ENCODE data around the gene SLC22A15.
"Not testable (repeated sequence)": the region's sequence is repeated elsewhere in the genome, so short reads cannot be mapped to it uniquely, and the experiment has no call there.

SLC22A15 gene

DNA sequence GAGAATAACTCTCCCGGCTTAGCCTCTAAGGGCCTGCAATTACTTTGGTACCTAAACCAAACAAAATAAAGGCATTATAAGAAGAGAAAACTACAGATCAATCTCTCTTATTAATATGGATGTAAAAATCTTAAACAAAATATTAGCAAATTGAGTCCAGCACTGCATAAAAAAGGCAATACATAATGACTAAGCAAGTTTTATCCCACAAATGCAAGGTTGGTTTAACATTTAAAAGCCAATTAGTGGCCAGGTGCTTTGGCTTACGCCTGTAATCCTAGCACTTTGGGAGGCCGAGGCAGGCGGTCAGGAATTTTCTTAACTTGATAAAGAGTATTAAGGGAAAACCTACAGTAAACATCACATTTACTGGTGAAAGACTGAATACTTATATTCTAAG lies 67.8 kb downstream of the SLC22A15 start:
- no peak for DNase-seq

- DNase-seq = not testable (repeated sequence)
Measured at GRCh38 chr1:116046933-116047332, 70.6 kb downstream of the SLC22A15 start.

DNA sequence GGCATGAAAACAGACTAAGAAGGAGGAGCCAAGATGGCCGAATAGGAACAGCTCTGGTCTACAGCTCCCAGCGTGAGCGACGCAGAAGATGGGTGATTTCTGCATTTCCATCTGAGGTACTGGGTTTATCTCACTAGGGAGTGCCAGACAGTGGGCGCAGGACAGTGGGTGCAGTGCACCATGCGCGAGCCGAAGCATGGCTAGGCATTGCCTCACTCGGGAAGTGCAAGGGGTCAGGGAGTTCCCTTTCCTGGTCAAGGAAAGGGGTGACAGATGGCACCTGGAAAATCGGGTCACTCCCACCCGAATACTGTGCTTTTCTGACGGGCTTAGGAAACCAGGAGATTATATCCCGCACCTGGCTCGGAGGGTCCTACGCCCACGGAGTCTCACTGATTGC lies 75.6 kb downstream of the SLC22A15 start:
- not testable (repeated sequence) for DNase-seq

GRCh38 chr1:116062201-116062600 lies 85.9 kb downstream of the SLC22A15 start:
- DNase-seq = no peak

GRCh38 chr1:116064616-116065015 lies 88.3 kb downstream of the SLC22A15 start:
- DNase-seq = no peak

GRCh38 chr1:116066868-116067565 lies 90.7 kb downstream of the SLC22A15 start:
- no peak for DNase-seq

- no peak for DNase-seq
Measured at GRCh38 chr1:116067566-116067890, 91.2 kb downstream of the SLC22A15 start.

DNA sequence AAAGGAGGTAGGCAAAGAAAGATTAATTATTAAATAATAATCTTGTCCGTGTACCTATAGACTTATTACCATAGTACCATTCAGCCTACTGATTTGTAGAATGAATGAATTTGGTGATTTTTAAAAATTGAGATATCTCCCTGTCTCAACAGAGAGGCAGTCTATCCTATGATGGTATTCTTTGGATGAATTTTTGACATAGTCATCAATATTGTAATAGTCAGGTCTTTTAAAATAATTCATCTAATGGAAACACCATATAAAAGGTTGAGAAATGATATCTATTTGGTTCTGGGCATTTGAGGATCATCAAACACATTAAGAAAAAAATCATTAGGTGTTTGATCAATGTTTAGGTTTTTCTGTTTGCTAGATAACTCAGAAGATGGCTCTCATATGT lies 99.3 kb downstream of the SLC22A15 start:
- no peak for DNase-seq

GRCh38 chr1:116075990-116076389 lies 99.7 kb downstream of the SLC22A15 start:
- no peak for DNase-seq

DNA sequence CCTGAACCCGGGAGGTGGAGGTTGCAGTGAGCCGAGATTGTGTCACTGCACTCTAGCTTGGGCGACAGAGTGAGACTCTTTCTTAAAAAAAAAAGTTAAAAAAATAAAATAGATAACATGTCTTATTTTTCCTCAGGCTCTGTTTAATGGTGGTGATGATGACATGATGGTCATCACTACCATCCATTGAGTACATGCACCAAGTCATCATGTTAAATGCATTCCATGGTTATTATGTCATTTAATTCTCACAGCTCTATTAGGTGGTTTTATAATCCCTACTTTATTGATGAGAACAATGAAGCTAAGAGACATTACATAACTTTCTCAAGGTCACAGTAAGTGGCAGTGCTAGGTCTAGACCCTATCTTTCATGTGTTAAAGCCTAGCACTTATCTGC lies 100.5 kb downstream of the SLC22A15 start:
- DNase-seq = no peak

- no peak for DNase-seq
Measured at GRCh38 chr1:116078699-116079223, 102.4 kb downstream of the SLC22A15 start.

DNA sequence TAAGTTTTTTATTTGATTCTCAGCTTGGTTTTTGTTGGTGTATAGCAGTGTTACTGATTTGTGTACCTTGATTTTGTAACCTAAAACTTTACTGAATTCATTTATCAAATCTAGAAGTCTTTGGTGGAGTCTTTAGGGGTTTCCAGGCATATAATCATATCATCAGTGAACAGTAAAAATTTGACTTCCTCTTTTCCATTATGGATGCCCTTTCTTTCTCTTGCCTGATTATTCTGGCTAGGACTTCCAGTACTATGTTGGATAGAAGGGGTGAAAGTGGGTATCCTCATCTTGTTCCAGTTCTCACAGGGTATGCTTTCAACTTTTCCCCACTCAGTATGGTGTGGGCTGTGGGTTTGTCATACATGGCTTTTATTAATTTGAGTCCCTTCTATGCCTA lies 111.3 kb downstream of the SLC22A15 start:
- no peak for DNase-seq

DNA sequence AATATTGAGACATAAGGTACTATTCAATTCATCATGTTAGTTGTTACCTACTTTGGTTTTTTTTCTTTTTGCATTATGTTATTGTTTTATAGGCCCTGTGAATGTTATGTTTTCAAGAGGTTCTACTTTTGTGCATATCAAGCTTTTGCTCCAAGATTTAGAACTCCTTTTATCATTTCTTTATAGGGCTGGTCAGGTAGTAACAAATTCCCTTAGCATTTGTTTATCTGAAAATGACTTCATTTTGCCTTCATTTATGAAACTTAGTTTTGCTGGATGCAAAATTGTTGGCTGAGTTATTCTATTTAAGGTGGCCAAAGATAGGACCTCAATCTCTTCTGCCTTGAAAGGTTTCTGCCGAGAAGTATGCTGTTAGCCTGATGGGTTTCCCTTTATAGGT lies 113.6 kb downstream of the SLC22A15 start:
- no peak for DNase-seq

- no peak for DNase-seq
Measured at GRCh38 chr1:116091083-116091482, 114.8 kb downstream of the SLC22A15 start.

DNA sequence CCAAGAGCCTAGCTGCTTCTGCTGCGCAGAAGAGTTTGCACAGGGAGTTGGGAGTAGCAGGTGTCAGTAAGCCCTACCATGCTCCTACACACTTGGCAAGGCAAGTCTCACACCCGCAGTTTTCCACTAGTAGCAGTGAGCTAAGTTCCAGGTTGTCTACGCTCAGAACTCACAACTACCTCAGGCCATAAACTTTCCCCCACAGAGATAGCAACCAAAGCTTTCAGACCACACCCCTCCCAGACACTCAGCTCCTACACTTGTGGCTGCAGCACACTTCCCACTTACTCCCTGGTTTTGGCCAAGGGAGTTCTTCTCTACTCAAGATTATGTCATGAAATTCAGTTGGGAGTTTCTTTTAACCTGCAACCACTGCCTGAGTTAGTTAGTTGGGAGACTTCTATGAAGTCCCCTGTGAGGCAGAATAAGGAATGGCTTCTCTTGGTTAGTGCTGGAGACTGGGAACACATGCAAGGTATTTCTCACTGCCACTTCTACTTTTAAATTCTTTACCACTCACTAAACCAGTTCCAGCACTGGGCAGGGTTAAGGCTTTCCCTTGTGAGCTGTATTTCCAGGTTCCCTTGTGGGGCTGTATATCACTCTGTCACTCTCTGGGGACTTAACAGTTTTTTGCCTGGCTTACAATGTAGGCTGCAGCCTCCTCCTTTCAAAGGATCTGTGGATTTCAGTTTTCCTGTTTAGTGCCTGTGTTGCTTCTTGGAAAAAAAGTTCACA lies 116.6 kb downstream of the SLC22A15 start:
- DNase-seq = no peak

GRCh38 chr1:116095027-116095426 lies 118.7 kb downstream of the SLC22A15 start:
- DNase-seq = no peak

DNA sequence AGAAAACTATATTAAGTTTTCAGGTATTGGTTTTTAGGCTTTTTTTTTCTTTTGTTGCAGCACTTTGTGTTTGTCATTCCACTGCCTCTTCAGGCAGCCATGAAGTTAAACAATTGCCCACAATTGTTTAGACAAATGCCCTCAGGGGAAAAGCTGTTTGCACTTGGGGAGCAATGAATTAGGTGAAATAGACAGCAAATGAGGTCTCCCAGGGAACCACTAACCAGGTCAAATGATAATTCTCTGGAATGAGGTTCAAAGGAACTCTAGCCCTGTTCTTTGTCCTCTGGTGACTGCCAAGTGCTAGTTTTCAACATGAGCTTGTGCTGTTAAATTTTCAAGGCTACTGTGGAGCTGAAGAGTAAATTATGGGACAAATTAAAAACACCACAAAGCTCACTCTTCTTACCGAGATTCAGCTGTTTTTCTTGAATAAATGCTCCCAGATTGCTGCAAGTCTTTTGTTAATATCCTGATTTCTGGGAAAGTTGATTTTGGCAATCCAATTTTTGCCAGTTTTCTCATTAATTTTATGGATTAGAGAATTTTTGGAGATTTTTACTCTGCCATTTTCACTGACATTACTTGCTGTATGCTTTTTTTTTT lies 119.8 kb downstream of the SLC22A15 start:
- no peak for DNase-seq

- DNase-seq = no peak
Measured at GRCh38 chr1:116097626-116098025, 121.3 kb downstream of the SLC22A15 start.

- no peak for DNase-seq
Measured at GRCh38 chr1:116099379-116099778, 123.1 kb downstream of the SLC22A15 start.

GRCh38 chr1:116099919-116100318 lies 123.6 kb downstream of the SLC22A15 start:
- no peak for DNase-seq

GRCh38 chr1:116104667-116105066 lies 128.4 kb downstream of the SLC22A15 start:
- DNase-seq = no peak

DNA sequence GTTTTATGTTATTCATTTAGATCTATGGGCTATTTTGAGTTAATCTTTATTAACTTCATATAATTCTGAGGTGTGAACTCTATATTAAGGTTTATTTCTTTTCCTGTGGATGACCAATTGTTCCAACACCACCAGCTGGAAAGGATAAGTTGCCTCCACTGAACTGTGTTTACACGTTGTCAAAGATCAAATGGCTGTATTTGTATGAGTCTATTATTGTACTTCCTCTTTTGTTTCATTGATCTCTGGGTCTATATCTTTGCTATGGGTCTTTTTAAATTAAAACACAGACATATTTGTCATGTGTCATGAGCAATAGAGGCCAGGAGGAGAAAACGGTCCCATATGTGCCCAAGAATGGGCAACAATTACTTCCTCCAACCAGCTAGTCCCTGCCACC lies 129.7 kb downstream of the SLC22A15 start:
- no peak for DNase-seq

DNA sequence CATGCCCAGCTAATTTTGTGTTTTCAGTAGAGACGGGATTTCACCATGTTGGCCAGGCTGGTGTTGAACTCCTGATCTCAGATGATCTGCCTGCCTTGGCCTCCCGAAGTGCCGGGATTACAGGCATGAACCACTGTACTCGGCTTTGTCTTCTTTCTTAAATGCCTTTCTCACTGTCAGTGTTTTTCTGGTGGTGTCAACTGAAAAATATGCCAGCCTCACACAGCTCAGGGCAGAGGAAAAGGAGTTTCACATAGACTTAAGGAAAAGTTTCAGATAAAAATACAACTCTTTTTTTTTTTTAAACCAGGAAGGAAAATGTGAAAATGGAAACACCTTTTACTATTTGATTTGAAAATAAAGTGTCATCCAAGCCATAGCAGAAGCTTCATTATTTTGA lies 130.3 kb downstream of the SLC22A15 start:
- no peak for DNase-seq

DNA sequence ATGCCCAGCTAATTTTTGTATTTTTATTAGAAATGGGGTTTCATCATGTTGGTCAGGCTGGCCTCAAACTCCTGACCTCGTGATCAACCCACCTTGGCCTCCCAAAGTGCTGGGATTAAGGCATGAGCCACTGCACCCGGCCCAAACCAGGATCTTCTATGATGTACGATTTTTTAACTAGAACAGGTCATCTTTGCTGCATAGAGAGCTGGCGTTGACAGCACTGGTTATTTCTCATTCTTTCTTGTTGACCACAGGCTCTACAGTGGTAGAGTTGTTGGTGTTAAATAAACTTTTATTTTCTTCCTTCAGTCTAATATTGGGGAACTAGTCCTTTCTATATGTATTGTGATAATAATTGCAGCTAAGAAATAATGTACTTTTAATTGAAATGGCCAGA lies 131.1 kb downstream of the SLC22A15 start:
- DNase-seq = no peak
